HL-60/S4 (cell line): ENCODE measurements around the gene SPEF1.

Source experiments
- in situ Hi-C: fragments of 300-500 bp; cut with MboI; formaldehyde crosslinking; loops from 2 replicates; pipeline ENCODE4 v1.14.3; 2022; ENCODE audit warnings: low sequenced_read_pairs

SPEF1 gene

GRCh38 chr20:3768342-3769130 lies 12.7 kb downstream of the SPEF1 start:
- in situ Hi-C loops: no loop called here

DNA sequence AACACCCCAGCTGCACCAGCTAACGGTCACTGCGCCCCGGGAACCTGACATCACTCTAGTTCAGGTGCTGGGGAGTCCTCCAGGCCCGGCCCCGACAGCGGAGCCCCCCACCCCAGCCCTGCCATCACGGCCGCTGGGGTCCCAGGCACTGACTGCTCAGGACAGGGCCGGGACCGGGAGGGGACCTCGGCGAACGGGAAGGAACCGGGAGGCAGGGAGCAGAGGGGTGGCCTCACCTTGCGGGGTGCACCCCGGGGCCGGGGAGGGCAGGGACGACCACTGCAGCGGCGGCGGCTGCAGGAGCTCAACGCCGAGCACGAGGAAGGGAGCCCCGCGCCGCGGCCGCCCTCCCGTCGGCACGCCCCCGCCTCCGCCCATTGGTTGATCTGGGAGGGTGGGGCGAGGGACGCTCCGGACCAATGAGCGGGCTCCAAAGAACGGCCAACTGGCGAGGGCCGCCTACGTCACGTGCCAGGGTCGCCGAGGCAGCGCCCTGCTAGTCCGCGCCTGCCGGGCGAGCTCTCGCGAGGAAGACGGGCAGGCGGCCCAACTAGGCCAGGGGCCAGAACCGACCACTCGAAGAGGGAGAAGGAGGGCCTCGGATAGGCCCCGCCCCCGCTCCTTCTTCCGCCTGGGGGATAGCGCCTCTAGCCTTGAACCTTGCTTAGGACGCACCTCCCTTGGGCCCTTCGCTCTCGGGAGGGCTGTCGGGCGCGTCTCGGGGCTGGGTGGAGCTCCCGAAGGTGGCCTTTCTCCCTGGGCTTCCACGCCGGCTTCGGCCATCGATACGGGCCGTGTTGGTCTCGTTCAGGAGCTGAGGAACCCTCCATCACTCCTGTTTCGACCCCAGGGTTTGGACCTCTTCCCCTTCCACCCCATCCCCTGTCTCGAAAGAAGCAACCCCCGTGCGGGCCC lies 13.6 kb downstream of the SPEF1 start, which contains the start of gene ADISSP:
Gene ADISSP, minus strand, starts transcription at position 327 of the 915 bp plus-strand sequence. CDS start 7,653 bp downstream, outside the sequence.
- in situ Hi-C loops: no loop called here

- in situ Hi-C loops: no loop called here
These were observed 14.2 kb downstream of the SPEF1 start for GRCh38 chr20:3767110-3767426.

DNA sequence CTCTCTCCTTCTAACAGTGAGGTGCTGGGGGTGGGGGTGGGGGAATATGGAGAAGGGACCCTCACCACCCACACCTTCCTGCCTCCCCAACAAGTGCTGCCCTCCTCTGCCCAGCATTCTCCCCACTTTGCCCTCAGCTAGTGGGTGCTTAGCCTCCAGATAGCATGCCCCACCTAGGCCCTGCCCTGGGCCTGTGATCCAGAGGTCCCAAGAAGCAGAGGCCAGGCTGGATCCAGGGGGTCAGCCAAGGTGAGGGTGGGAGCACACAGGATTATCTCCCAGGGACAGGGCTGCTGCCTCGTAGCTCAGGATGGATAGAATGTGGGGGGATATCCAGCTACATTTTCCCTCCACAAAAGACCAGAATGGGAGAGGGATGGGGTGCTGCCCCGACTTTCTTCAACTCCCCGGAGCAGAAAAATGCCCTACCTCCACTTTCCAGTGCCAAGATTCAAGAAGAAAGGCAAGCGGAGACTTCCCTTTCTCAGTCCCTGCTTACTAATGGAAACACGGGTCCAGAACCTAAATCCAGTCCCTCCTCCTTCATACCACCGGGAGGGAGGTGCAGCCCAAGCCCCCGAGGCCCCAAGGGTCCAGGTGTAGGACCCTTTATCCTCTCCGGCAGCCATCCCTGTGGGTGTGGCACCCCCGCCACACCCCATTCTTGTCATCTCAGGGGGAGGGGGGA lies 14.7 kb downstream of the SPEF1 start:
- in situ Hi-C loops: no loop called here

DNA sequence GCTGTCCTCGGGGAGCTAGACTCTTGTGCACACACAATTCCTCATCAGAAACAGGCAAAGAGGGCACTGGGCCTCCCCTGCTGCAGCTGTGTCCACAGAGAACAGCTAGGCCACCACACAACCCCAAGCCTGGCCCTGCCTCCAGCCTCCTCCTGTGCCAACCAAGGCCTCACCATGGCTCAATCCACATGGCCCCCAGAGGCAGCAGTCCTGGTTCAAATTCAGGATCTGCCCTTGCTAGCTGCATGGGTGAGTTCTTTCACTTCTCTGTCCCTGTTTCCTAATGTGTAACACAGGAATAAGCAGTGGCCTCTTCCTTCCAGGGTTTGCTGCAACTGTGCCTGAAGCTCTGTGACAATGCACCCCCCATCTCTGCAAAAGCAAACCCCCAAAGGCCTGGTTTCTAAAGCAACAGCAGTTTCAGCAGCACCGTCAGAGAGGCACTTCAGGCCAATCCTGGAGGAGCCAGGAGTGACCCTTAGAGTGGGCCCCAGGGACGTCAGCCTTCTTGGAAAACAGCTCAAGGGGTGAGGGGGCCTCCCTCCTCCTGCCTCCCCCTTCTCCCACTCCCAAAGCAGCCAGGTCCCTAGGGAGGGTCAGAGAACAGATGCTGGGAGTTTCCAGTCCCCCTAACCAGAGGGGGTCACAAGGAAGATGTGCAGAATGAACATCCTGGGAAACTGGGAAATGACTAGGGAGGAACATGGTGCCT lies 15.9 kb downstream of the SPEF1 start:
- in situ Hi-C loops: no loop called here

DNA sequence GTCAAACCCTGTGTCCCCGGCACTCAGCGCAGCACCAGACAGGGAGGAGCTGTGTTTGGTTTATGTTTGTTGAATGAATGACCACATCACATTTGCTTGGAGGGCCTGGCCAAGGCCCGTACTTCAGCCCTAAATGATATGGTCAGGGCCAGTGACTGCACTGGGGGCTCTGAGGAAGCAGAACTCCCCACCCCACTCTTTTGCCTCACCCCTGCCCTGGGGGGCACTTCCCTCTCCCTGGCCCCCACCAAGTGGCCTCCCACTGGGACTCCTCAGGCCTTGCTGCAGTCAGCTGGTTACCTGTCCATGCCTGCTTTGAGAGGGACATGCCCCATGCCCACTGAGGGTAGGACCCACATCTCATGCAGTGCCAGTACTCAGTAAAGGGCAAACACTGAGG lies 16.6 kb downstream of the SPEF1 start:
- in situ Hi-C loops: no loop called here

DNA sequence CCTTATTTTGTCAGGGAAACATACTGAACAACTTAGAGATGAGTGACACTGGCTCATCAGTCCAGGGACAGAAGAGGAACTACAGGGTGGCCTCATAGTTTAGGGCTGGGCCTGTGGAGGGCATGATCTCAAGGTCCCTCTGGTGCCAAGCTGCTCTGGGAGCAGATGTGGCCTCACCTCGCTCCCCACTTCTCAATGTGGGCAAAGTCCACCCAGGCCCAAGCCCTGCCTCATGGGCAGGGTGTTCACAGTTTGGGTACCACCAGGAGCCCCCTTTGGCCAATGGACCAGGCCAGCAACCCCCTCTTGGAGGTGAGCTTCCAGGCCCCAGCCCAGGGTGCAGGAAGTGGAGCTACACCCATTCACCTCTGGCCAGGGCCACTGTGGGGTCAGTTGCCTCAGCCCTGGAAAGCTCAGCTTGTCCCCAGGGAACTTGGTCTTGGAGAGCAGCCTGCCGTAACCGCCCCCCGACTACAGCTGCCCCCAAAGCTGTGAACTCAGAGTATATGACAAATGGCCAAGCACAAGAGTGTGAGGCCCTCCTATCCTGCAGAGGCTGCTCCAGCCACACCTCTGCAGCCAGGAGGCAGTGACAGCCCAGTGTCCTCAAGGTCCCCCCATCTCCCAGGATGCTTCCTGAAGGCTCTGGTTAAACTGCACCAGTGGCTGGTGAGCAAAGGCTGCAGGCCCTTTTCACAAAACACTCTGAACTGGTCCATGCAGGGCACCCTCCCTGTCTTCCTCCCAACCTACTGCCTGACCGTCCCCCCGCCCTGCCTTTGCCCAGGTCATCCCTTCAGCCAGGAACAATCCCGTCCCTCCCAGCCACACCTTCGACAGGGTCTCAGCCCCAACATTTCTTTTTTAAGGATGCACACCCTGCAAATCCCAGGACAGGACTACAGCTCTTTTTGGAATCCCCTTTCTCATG lies 17.3 kb downstream of the SPEF1 start:
- in situ Hi-C loops: no loop called here

- in situ Hi-C loops: no loop called here
These were observed 20.4 kb downstream of the SPEF1 start for GRCh38 chr20:3760655-3761348.

DNA sequence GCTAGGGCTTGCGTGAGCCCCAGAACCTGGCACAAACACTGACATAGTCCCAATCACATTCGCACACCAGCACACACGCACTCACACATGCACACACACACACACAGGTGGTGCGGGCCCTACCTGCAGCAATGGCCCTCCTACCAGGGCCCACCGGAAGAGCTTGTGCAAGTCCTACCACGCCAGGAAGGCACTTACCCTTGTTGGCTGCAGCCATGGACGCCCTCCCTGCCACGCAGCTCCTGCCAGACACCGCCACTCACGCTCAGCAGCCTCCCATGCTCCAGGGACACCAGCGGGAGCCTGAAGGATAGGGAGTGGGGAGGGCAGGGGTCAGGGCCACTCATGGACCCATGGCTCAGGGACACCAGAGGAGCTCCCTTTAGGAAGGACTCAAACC lies 21.4 kb downstream of the SPEF1 start:
- in situ Hi-C loops: no loop called here

DNA sequence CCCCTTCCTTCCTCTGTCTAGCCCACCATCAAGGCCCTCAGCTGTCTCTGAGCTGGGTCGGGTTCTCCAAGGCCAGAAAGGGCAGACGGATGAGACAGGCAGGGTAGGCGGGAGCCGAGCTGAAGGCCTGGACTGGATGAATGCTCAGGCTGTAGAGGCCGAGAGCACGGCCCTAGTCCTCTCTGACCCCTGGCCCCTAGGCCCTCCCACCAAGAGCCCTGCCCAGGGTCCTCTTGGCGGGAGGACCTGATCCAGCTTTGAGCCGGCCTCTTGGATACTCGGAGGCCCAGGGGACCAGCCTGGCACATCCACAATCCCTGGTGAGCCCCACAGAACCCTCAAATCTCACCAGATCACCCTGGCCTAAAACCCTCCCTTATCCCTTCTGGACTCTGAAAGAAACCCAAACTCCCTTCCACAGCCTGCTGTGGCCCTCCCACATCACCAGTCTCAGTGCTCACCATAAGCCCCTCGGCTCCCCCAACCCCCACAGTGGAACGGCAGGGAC lies 21.9 kb downstream of the SPEF1 start:
- in situ Hi-C loops: no loop called here

GRCh38 chr20:3758566-3758965 lies 22.7 kb downstream of the SPEF1 start:
- in situ Hi-C loops: no loop called here

DNA sequence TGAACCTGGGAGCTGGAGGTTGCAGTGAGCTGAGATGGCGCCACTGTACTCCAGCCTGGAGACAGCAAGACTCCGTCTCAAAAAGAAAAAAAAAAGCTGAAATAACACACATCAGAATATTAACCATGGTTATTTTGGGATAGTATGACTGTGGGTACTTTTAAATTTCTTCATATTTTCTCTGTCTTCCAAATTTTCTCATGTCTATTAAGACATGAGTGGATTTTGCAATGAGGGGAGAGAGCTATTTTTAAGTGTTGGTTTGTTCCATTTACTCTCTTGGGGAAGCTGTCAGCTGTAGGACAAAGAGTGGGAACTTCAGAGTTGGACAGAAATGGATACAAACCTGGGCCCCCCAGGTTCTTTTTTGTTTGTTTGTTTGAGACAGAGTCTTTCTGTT lies 24.0 kb downstream of the SPEF1 start:
- in situ Hi-C loops: no loop called here

DNA sequence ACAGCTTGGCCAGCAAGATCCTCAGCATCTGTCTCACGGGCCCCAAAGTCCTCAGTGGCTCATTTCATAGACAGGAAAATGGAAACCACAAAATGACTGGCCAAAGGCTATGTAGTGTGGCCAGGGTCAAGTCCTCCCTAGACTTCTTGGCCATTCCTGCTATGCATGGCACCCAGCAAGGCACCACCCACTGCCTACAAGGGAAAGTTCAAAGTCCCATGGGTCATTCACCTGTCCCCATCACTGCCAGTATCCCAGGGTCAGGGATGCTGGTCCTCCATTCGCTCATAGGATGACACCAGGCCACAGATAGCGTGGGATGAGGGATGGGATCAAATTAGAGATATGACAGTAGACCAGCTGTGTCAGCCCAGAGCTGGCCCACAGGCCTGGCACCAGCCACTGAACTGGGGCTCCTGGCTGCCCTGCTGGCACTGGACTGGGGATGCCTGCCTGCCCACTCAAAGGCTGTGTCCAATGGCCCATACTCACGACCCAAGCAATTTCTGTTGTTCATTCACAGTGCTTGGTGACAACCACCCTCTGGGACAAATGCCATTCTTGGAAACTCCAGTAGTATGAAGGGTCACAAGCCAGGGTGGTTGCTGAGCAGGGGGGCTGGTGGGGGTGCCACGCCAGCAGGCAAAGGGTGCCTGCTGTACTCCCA lies 25.3 kb downstream of the SPEF1 start:
- in situ Hi-C loops: no loop called here

- in situ Hi-C loops: no loop called here
These were observed 26.0 kb downstream of the SPEF1 start for GRCh38 chr20:3755269-3755668.

- in situ Hi-C loops: no loop called here
These were observed 27.0 kb downstream of the SPEF1 start for GRCh38 chr20:3754276-3754630.

GRCh38 chr20:3753501-3754275 lies 27.6 kb downstream of the SPEF1 start:
- in situ Hi-C loops: no loop called here

- in situ Hi-C loops: no loop called here
These were observed 28.1 kb downstream of the SPEF1 start for GRCh38 chr20:3753098-3753497.

DNA sequence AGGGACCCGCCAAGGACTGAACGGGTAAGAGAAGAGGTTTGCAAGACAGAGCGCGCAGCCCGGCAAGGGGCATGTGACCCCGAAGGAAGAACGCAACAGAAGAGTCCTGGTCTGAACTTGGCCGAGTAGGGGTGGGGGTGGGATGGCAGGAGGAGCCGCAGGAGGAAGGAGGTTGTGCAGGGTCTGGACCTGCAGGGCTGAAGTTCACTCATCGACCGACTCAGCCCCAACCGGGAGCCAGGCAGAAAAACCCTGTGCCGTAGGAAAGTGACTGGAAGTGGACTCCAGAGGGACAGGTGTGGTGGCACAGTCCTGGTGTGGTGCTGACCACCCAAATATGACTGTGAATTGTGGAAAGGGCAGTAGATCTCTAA lies 28.9 kb downstream of the SPEF1 start:
- in situ Hi-C loops: no loop called here
